ENCODE measurements around the gene QSOX2. TPM values are rescaled to one million over a fixed set of nuclear protein-coding genes. Genes with fewer than 3 reads are reported as not detected.
A peak's percentile ranks its signal among the peaks of the same experiment; 100 is the strongest.

QSOX2 gene
- total RNA-seq, 6 donors from 2014 or later: 6.9 to 14.8 (median 10.1) TPM

GRCh38 chr9:136260936-136261472, 15.4 kb upstream of the QSOX2 start:
- Histone ChIP-seq H3K4me3 (no peak overlapping the region), H3K27me3 (no peaks in the 10 kb centered on the region), H3K4me1 (no peaks in the 10 kb centered on the region), H3K27ac (no peak overlapping the region), H3K36me3 (no peaks in the 10 kb centered on the region), H3K9me3 (no peaks in the 10 kb centered on the region)
- no peak for ATAC-seq (ENCODE audit: low FRiP score in 2 of 2)
- peak in 1 of 2 donors; percentile 44 for DNase-seq
- TF ChIP-seq CTCF (IDR thresholded peaks at IDR 0.05) (no peak), POLR2AphosphoS5 (IDR thresholded peaks at IDR 0.05) (no peak), POLR2A (IDR thresholded peaks at IDR 0.05) (no peak), EP300 (IDR thresholded peaks at IDR 0.05) (no peak)
- 81 to 83% methylated on average over 19 to 20 of the region's 20 CpGs for WGBS, 2 donors

DNA sequence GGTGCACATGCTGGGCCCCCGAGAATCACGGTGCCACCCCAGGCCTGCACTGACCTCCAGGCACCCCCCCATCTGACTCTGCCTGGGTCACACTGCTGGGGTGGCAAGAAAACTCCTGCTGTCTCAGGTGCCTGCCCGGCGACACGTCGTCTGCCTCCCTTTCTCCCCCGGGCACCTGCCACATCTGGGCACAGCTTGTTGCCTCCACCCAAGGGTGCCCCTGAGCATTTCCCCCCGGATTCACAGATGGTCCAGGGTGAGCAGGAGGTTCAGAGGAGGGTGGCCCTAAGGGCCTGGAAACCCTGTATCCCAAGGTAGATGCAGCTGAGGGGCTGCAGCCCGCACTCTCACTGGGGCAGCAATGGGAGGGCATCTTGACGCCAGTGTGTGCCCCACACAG, 14.9 kb upstream of the QSOX2 start:
- Histone ChIP-seq H3K9me3 (no peaks in the 10 kb centered on the region), H3K4me1 (no peaks in the 10 kb centered on the region), H3K27ac (no peak overlapping the region), H3K27me3 (no peaks in the 10 kb centered on the region), H3K36me3 (no peaks in the 10 kb centered on the region), H3K4me3 (no peak overlapping the region)
- DNase-seq: peak in 1 of 2 donors; percentile 49
- ATAC-seq (ENCODE audit: low FRiP score in 2 of 2): no peak
- WGBS, 2 donors: 74 to 85% methylated on average over 5 to 8 of the region's 10 CpGs
- no peak for TF ChIP-seq POLR2A (IDR thresholded peaks at IDR 0.05)
- TF ChIP-seq EP300 (IDR thresholded peaks at IDR 0.05): no peak
- TF ChIP-seq POLR2AphosphoS5 (IDR thresholded peaks at IDR 0.05): no peak
- TF ChIP-seq CTCF (IDR thresholded peaks at IDR 0.05): no peak

GRCh38 chr9:136259836-136260235, 14.2 kb upstream of the QSOX2 start:
- H3K4me3 ChIP-seq: no peak overlapping the region
- no peak for TF ChIP-seq EP300 (IDR thresholded peaks at IDR 0.05)
- TF ChIP-seq POLR2A (IDR thresholded peaks at IDR 0.05): no peak
- no peak for TF ChIP-seq POLR2AphosphoS5 (IDR thresholded peaks at IDR 0.05)
- no peak for TF ChIP-seq CTCF (IDR thresholded peaks at IDR 0.05)
- WGBS, 2 donors: 78% methylated on average over 7 of the region's 17 CpGs; no CpG with 5 or more reads in 1 of the 2 donors
- DNase-seq: peak in 1 of 2 donors; percentile 76
- no peaks in the 10 kb centered on the region for H3K9me3 ChIP-seq
- H3K36me3 ChIP-seq: no peaks in the 10 kb centered on the region
- H3K27me3 ChIP-seq: no peaks in the 10 kb centered on the region
- H3K4me1 ChIP-seq: no peaks in the 10 kb centered on the region
- no peak overlapping the region for H3K27ac ChIP-seq
- ATAC-seq (ENCODE audit: low FRiP score in 2 of 2): no peak

DNA sequence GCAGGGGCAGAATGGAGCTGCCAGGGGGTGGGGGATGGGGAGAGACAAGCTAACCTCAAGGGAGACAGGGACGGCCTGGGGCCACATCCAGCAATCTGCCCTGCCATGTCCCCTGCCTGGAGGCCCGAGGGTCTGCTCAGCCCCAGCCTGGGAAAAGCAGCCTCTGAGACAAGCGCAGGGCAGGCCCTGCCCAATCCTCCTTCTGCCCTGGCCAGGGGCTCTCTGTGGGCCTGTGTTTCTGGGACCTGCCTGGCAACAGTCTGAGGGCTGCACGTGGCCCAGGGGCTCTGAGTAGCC, 13.9 kb upstream of the QSOX2 start:
- 65% methylated on average over 4 of the region's 4 CpGs; no CpG with 5 or more reads in 1 of the 2 donors for WGBS, 2 donors
- TF ChIP-seq EP300 (IDR thresholded peaks at IDR 0.05): no peak
- no peak for TF ChIP-seq POLR2AphosphoS5 (IDR thresholded peaks at IDR 0.05)
- TF ChIP-seq POLR2A (IDR thresholded peaks at IDR 0.05): no peak
- no peak for TF ChIP-seq CTCF (IDR thresholded peaks at IDR 0.05)
- DNase-seq (no peak), ATAC-seq (ENCODE audit: low FRiP score in 2 of 2) (no peak)
- no peak overlapping the region for H3K4me3 ChIP-seq
- H3K27ac ChIP-seq: no peak overlapping the region
- no peaks in the 10 kb centered on the region for H3K4me1 ChIP-seq
- H3K9me3 ChIP-seq: no peaks in the 10 kb centered on the region
- H3K27me3 ChIP-seq: no peaks in the 10 kb centered on the region
- no peaks in the 10 kb centered on the region for H3K36me3 ChIP-seq

DNA sequence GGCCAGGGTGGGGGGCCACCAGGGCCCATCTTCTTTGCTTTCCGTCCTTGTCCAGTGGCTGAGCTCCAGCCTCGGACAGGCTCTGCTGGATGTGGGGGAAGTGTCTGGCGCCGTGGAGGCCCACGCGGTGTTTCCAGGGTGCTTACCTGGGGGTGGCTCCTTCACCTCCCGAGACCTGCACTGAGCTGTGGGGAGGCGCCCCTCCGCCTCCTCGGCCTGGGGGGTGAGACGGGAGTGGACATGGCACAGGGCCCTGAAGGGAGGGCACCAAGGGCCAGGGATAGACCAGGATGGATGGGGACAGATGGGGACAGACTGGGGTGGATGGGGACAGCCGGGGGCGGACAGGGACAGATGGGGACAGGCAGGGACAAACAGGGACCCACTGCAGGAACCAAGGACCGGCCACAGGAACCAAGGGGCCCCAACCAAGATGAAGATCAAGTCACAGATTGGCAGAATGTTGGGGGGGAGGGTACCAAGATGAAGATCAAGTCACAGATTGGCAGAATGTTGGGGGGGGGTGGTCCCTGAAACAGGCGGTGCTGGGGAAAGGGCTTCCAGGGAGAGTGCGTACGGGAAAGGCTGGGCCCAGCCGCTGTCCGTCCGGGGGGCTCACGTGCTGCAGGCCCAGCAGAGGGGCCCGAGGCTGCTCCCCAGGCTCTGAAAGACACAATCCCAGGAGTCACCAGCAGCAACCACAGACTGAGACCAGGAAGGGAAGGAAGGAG, 13.3 kb upstream of the QSOX2 start:
- no peaks in the 10 kb centered on the region for H3K36me3 ChIP-seq
- DNase-seq: peak in 1 of 2 donors; percentile 75
- WGBS, 2 donors: 72 to 80% methylated on average over 13 to 22 of the region's 22 CpGs
- no peak overlapping the region for H3K27ac ChIP-seq
- no peaks in the 10 kb centered on the region for H3K9me3 ChIP-seq
- no peaks in the 10 kb centered on the region for H3K27me3 ChIP-seq
- no peak for ATAC-seq (ENCODE audit: low FRiP score in 2 of 2)
- H3K4me1 ChIP-seq: no peaks in the 10 kb centered on the region
- no peak overlapping the region for H3K4me3 ChIP-seq
- no peak for TF ChIP-seq EP300 (IDR thresholded peaks at IDR 0.05)
- no peak for TF ChIP-seq POLR2AphosphoS5 (IDR thresholded peaks at IDR 0.05)

Data from upper lobe of left lung (tissue), 6 donors.